BJ (cell line): ENCODE results near the gene COQ2. TPM values are rescaled to one million over a fixed set of nuclear protein-coding genes. Genes with fewer than 3 reads are reported as not detected.

Experiments
- CTCF ChIA-PET: fragments of 350-600 bp; formaldehyde crosslinking; extraction: SDS; loops from one replicate; lab custom pipeline; 2021; ENCODE audit warnings: antibody characterized with exemption, inconsistent platforms; lab: Yijun Ruan, JAX
- POLR2A ChIA-PET: fragments of 300-600 bp; sonication (Branson Sonifier 250); formaldehyde crosslinking; extraction: SDS; loops from one replicate; lab custom pipeline; 2021; ENCODE audit warnings: antibody characterized with exemption; lab: Charles Lee
- DNase-seq: peaks from one replicate; pipeline ENCODE4 v3.0.0-alpha.2; 2011; ENCODE audit warnings: low read depth
- H3K27me3 ChIP-seq: 2 replicates; pipeline ENCODE4 v1.6.0; 2011; ENCODE audit warnings: low read length; ENCODE audit not compliant: control insufficient read depth, insufficient read depth
- H3K36me3 ChIP-seq: 2 replicates; pipeline ENCODE4 v1.5.1; 2011; ENCODE audit warnings: low read length; ENCODE audit not compliant: control insufficient read depth, insufficient read depth
- H3K4me3 ChIP-seq: 2 replicates; pipeline ENCODE4 v1.5.1; 2011; ENCODE audit warnings: low read depth, mild to moderate bottlenecking, control low read depth, low read length
- CTCF ChIP-seq: IDR thresholded peaks from 2 replicates; pipeline ENCODE4 v1.5.1; 2011; ENCODE audit warnings: low read depth, mild to moderate bottlenecking, control low read depth, inconsistent platforms, low read length, moderate library complexity; ENCODE audit not compliant: insufficient read depth
- polyA plus RNA-seq: library from polyadenylated mRNA; depleted of rRNA; stranded (reverse); fragments of >200 nt; gene quantifications from 2 replicates; pipeline ENCODE4 v1.2.3, GENCODE V29; 2011

COQ2 gene
- polyA plus RNA-seq, 1 experiment = 14.5 TPM

- no peak for DNase-seq
- Histone ChIP-seq H3K4me3 (no peak overlapping the region), H3K27me3 (no peaks in the 10 kb centered on the region), H3K36me3 (no peaks in the 10 kb centered on the region)
- ChIA-PET POLR2A (no interaction called here), CTCF (no interaction called here)
- TF ChIP-seq CTCF = no peak
These were observed 36.1 kb downstream of the COQ2 start for GRCh38 chr4:83248486-83248885.

GRCh38 chr4:83247415-83248357, 36.9 kb downstream of the COQ2 start:
- no peaks in the 10 kb centered on the region for H3K36me3 ChIP-seq
- no peaks in the 10 kb centered on the region for H3K27me3 ChIP-seq
- TF ChIP-seq CTCF = no peak
- POLR2A ChIA-PET = no interaction called here
- no peak for DNase-seq
- CTCF ChIA-PET = no interaction called here
- H3K4me3 ChIP-seq = no peak overlapping the region

GRCh38 chr4:83241132-83241531, 43.5 kb downstream of the COQ2 start:
- DNase-seq = no peak
- H3K4me3 ChIP-seq = no peak overlapping the region
- no peaks in the 10 kb centered on the region; the same call in 1 of the 2 replicates for H3K27me3 ChIP-seq
- CTCF ChIA-PET = interaction anchor here (1.0 to 1.7 kb wide), 2 partner anchors 12 to 167 kb away, joined by 3 read pairs; no protein-coding TSS in a partner anchor
- POLR2A ChIA-PET = no interaction called here
- no peak for TF ChIP-seq CTCF
- H3K36me3 ChIP-seq = no peaks in the 10 kb centered on the region

GRCh38 chr4:83240379-83240875, 44.2 kb downstream of the COQ2 start:
- Histone ChIP-seq H3K27me3 (no peaks in the 10 kb centered on the region; the same call in 1 of the 2 replicates), H3K36me3 (no peaks in the 10 kb centered on the region), H3K4me3 (no peak overlapping the region)
- ChIA-PET CTCF (interaction anchor here (1.0 to 1.7 kb wide), 2 partner anchors 11 to 166 kb away, joined by 3 read pairs; no protein-coding TSS in a partner anchor), POLR2A (no interaction called here)
- DNase-seq = no peak
- no peak for TF ChIP-seq CTCF
